Measurements from ENCODE around the gene KLHL3. TPM values are rescaled to one million over a fixed set of nuclear protein-coding genes. Genes with fewer than 3 reads are reported as not detected.

The KLHL3 gene
- total RNA-seq, 1 donor from 2014 or later, result 35.1 TPM

DNA sequence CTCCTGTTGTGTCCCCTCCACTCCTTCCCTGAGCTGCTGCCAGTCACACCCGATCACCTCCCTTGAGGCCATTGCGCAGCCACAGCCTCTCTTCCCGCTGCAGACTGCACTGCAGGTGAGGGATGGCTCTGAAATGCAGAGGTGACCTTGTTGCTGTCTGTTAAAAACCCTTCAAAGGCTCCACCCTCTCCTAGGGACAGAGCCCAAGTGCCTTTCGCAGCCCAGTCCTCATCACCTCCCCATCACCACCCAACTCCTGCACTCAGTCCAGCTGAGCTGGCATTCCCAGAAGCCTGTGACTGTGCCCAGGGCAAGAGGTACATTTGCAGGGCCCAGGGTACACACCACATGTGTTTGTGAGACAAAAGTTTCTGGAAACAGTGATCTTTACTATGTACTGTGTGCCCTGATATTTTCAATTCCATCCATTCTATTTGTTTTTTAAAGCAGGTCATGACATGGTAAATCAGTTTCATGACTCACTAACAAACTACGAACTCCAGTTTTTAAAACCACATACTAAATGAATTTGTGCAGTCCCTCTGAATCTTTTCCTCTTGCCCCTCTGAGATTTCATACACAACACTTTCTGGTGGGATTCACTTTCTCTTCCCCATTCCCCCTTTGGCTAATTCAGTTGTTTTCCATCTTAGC is 163.7 kb downstream of the KLHL3 start:
- intact Hi-C loops (cut with DNase I), result no loop called here
- DNase-seq (ENCODE audit: low spot score), result no peak

DNA sequence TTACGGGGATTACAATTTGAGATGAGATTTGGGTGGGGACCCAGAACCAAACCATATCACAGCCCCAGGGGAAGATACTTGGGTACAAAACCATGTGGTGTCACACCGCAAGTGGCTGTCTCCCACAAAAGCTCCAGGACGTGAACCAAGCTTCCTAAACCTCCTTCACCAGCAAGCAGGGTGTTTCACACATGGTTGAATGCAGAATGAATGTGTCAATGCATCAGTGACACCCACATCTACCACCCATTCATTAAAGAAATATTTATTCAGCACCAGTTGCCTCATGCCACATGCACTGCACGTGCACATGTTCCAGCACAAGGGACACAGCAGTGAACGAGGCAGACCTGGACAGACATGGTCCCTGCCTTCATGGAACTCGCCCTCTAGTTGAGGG is 165.8 kb downstream of the KLHL3 start:
- no peak for DNase-seq (ENCODE audit: low spot score)
- intact Hi-C loops (cut with DNase I), result no loop called here

Small RNA genes within 50 kb of the gene (microRNA-seq; reads per million reads assigned to microRNA genes)
- 318 reads per million, percentile 73 among the genes with 10 or more reads in this experiment for gene MIR874

Other genes starting within 250 kb of the KLHL3 start
- 43.4 TPM for gene SPOCK1, start 236.8 kb downstream of the KLHL3 start, total RNA-seq
- 20.0 TPM for gene HNRNPA0, start 18.3 kb upstream of the KLHL3 start, total RNA-seq
- 38.9 TPM for gene MYOT, start 131.8 kb upstream of the KLHL3 start, total RNA-seq
- 0.62 TPM for gene PKD2L2, start 153.4 kb upstream of the KLHL3 start, total RNA-seq